Right lobe of liver (tissue), 6 donors: ENCODE results near the gene COL18A1. TPM values are rescaled to one million over a fixed set of nuclear protein-coding genes. Genes with fewer than 3 reads are reported as not detected.

Experiments
- ATAC-seq, 4 donors: fragments of 200-7000 bp; cut with Tn5 transposase; one replicate each; pipeline ENCODE4 v1.9.1; 2020; ENCODE audit warnings: mild to moderate bottlenecking in 4 of 4, moderate library complexity in 4 of 4
- DNase-seq, 3 donors: peaks; one replicate each; pipeline ENCODE4 v3.0.0-alpha.2; 2020
- H3K27ac ChIP-seq, 3 donors: fragments of 200-600 bp; one replicate each; pipeline ENCODE4 v1.8.0; 2022
- H3K27me3 ChIP-seq, 2 donors: fragments of 200-600 bp; one replicate each; pipeline ENCODE4 v1.8.0; 2022
- H3K36me3 ChIP-seq, 4 donors: fragments of 200-600 bp; sonication (generic) in 1 of 4; one replicate each; pipeline versions ENCODE4 v1.5.1 to v1.8.0; 2017 to 2022; ENCODE audit warnings: control low read depth in 1 of 4
- H3K4me1 ChIP-seq, 4 donors: fragments of 200-600 bp; sonication (generic) in 1 of 4; one replicate each; pipeline versions ENCODE4 v1.5.1 to v1.8.0; 2017 to 2022; ENCODE audit warnings: control low read depth in 1 of 4
- H3K4me3 ChIP-seq, 3 donors: fragments of 200-600 bp; one replicate each; pipeline ENCODE4 v1.8.0; 2022
- H3K9me3 ChIP-seq, 4 donors: fragments of 200-600 bp; sonication (generic) in 1 of 4; one replicate each; pipeline versions ENCODE4 v1.5.1 to v1.8.0; 2017 to 2022; ENCODE audit warnings: control low read depth in 1 of 4
- POLR2A ChIP-seq: fragments of 450-650 bp; IDR thresholded peaks from one replicate; pipeline ENCODE4 v1.6.1; 2017; ENCODE audit warnings: antibody characterized with exemption, mild to moderate bottlenecking
- WGBS: methylation state at CpG from one replicate; pipeline ENCODE4 v1.1.6; 2018; ENCODE audit warnings: low coverage, low lambda C conversion rate; ENCODE audit not compliant: insufficient coverage; ENCODE audit errors: missing lambda C conversion rate; 5-methylcytosine and 5-hydroxymethylcytosine counted together
- intact Hi-C, 2 donors: fragments of 100-400 bp; cut with DNase I; formaldehyde crosslinking; loops; one replicate each; pipeline versions ENCODE4 v1.11.2 to v1.14.1; 2022
- total RNA-seq, 6 experiments: library from RNA; depleted of rRNA in 2 of 6; stranded (reverse); fragments of >200 nt in 2 of 6; fragmentation: NEBNext Ultra II Directional in 3 of 6; extraction: Animal tissue kit (Norgen Biotek cat#: 25700) in 3 of 6; gene quantifications; one replicate each; pipeline versions ENCODE4 v1.1.0 to v1.2.4, GENCODE V29; 2016 to 2023
- TF ChIP-seq, protein P1 (sequence below), 4 donors: fragments of 200-600 bp in 3 of 4; fragments of 450-650 bp in 1 of 4; IDR thresholded peaks; one replicate each; pipeline versions ENCODE4 v1.5.1 to v1.8.0; 2016 to 2022; ENCODE audit warnings: antibody characterized with exemption in 4 of 4, mild to moderate bottlenecking in 2 of 4
- donor health status: DM: no; HTN: yes; CAD: no.
- donor health status: DM: no; HTN: no; CAD: no.
- donor health status: DM: no; HTN: no; CAD: no.
- donor health status: DM: no; HTN: yes; CAD: no.
- donor health status: DM: no; HTN: yes; CAD: no.

The COL18A1 gene
- total RNA-seq, 6 experiments from 2014 or later: 261 to 487 (median 297) TPM

DNA sequence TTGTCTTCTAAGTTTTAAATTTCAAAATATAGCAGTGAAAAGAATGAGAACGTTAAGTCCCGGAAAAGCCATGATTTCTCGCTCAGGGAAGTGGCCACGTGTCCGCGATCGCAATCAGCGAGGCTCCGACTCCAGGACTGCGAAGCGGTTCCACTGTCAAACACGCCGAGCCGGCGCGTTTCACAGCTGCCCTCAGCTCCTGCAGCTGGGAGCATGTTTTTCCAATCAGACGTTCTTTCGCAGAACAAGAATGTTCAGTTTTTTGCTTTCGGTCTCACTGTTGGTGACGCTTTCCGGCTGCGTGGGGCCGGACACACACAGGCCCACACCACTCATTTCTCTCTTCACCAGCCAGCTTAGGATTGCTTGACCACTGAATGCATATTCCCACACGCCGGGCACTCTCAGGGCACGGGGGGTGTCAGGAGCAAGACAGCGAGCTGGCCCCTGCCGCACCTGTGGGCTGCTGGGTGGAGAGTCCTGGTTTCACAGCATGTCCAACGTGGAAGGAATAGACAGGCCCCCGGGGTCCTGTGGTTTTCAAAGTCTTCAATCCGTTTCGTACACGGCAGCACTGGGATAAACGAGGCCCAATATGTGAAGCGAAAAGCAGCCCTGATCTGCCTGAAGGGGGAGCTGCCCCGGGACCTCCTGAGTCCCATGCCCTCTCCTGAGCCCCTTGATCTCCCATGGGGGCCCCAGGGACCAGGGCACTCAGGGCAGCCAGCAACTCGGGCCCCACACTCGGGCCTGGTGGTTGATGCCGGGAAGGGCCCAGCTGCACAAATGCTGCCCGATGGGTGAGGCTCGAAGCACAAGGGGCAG lies 47.3 kb upstream of the COL18A1 start:
- no peak overlapping the region for H3K4me3 ChIP-seq
- no peaks in the 10 kb centered on the region for H3K4me1 ChIP-seq
- ATAC-seq (peak; percentile 13 to 42 (median 28)), DNase-seq (no peak)
- no peaks in the 10 kb centered on the region for H3K36me3 ChIP-seq
- TF ChIP-seq POLR2A: no peak
- TF ChIP-seq, protein P1, sequence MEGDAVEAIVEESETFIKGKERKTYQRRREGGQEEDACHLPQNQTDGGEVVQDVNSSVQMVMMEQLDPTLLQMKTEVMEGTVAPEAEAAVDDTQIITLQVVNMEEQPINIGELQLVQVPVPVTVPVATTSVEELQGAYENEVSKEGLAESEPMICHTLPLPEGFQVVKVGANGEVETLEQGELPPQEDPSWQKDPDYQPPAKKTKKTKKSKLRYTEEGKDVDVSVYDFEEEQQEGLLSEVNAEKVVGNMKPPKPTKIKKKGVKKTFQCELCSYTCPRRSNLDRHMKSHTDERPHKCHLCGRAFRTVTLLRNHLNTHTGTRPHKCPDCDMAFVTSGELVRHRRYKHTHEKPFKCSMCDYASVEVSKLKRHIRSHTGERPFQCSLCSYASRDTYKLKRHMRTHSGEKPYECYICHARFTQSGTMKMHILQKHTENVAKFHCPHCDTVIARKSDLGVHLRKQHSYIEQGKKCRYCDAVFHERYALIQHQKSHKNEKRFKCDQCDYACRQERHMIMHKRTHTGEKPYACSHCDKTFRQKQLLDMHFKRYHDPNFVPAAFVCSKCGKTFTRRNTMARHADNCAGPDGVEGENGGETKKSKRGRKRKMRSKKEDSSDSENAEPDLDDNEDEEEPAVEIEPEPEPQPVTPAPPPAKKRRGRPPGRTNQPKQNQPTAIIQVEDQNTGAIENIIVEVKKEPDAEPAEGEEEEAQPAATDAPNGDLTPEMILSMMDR (IDR thresholded peaks at IDR 0.05): no peak
- H3K27me3 ChIP-seq: no peaks in the 10 kb centered on the region
- no peaks in the 10 kb centered on the region for H3K9me3 ChIP-seq
- 85% methylated on average over 18 of the region's 41 CpGs for WGBS
- intact Hi-C loops: no loop called here
- H3K27ac ChIP-seq: peak overlapping the region; percentile 23 to 45 (median 38)

DNA sequence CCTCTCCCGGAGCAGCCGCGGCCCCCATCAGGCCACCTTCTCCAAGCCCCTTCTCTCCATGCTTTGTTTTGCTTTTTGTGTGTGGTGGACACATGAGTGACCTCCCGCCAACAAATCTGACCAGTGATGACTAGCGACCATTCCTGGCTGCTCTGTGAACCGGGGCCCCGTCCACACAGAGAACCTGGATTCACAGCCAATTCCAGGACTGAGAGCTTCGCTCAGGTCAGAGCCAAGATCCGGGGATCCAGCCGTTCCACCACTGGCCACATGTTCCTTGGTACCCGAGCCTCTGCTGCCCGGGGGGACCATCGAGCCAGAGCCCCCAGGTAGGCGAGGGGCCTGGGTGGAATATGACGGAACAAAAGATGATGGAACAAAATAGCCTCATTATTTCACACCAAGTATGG lies 46.7 kb upstream of the COL18A1 start:
- intact Hi-C loops: no loop called here
- H3K27me3 ChIP-seq: no peaks in the 10 kb centered on the region
- TF ChIP-seq, protein P1 (IDR thresholded peaks at IDR 0.05): no peak
- TF ChIP-seq POLR2A: no peak
- H3K36me3 ChIP-seq: no peaks in the 10 kb centered on the region
- no peak for ATAC-seq
- no peak overlapping the region for H3K4me3 ChIP-seq
- no peaks in the 10 kb centered on the region for H3K4me1 ChIP-seq
- DNase-seq: no peak
- H3K27ac ChIP-seq: peak overlapping the region in 2 of 3 donors; percentile 23 to 38
- no peaks in the 10 kb centered on the region for H3K9me3 ChIP-seq
- 66% methylated on average over 8 of the region's 15 CpGs for WGBS

DNA sequence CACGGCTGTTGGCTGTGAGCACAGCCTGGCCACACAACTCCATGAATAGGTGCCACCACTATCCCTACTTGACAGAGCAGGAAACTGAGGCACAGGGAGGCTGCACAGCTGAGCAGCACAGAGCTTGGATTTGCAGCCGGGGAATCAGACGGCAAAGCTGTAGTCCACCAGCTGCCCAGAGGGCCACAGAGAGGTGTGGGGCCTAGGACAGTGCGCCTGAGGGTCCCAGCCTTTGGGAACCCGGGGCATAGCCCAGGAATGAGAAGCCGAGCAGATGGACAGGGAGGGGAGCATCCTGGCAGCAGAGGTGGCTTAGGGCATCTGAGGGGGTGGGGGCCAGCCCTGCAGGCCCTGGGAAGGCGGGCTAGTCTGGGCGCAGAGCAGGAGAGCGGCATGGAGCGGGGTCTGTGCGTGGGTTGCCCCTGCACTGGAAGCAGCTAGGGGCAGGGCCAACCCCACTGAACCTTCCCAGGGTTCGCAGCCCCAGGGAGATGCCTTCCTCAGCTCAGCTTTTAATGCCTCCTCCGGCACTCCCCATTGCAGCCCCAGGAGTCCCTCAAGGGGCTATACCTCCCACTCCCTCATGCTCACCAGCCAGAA lies 46.2 kb upstream of the COL18A1 start:
- H3K27me3 ChIP-seq: no peaks in the 10 kb centered on the region
- intact Hi-C loops: no loop called here
- no peaks in the 10 kb centered on the region for H3K4me1 ChIP-seq
- WGBS: 67% methylated on average over 1 of the region's 13 CpGs
- no peaks in the 10 kb centered on the region for H3K36me3 ChIP-seq
- H3K27ac ChIP-seq: no peak overlapping the region
- no peak overlapping the region for H3K4me3 ChIP-seq
- ATAC-seq: no peak
- DNase-seq: no peak
- H3K9me3 ChIP-seq: no peaks in the 10 kb centered on the region
- no peak for TF ChIP-seq POLR2A
- TF ChIP-seq, protein P1 (IDR thresholded peaks at IDR 0.05): no peak

DNA sequence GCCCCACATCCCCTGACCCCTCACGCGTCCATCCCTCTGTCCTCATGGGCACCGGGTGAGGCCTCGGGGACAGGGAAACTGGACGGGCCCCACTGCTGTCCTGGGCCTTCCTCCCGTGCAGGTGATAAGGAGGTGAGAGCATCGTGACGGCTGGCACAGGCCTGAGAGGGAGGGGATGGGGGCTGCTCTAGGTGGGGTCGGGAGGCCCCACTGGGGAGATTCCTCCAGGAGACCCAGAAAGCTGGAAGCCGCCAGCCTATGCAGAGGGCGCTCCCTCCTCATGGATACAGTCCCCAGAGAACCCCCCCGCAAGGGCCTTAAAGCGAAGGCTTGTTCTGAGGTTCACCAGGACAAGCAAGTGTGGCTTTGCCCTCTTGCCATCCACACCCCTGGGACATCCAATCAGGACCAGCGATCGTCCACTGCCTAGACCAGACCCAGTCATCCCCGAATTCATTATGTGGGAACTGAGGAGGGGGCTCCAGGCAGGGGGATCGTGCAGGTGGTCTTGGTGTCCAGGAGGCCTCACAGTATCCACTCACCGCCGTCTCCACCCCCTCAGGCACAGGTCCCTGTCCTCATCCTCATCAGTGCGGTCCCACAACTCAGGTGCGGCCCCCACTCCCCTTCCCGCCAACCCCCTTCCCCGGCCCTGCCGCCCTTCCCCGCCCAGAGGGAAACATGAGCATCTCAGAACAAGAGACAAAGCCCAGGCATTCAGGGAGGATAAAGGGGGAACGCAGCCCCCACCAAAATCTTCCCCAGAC lies 45.3 kb upstream of the COL18A1 start:
- H3K4me3 ChIP-seq: no peak overlapping the region
- DNase-seq: no peak
- no peak for ATAC-seq
- no peaks in the 10 kb centered on the region for H3K36me3 ChIP-seq
- no peaks in the 10 kb centered on the region for H3K27me3 ChIP-seq
- intact Hi-C loops: no loop called here
- H3K4me1 ChIP-seq: no peaks in the 10 kb centered on the region
- TF ChIP-seq, protein P1 (IDR thresholded peaks at IDR 0.05): no peak
- TF ChIP-seq POLR2A: no peak
- H3K27ac ChIP-seq: no peak overlapping the region
- no peaks in the 10 kb centered on the region for H3K9me3 ChIP-seq
- 87% methylated on average over 6 of the region's 26 CpGs for WGBS
